ENCODE data around the gene CD22.

Gene CD22

GRCh38 chr19:35287713-35288112 is 41.3 kb upstream of the CD22 start:
- TF ChIP-seq, protein P1, sequence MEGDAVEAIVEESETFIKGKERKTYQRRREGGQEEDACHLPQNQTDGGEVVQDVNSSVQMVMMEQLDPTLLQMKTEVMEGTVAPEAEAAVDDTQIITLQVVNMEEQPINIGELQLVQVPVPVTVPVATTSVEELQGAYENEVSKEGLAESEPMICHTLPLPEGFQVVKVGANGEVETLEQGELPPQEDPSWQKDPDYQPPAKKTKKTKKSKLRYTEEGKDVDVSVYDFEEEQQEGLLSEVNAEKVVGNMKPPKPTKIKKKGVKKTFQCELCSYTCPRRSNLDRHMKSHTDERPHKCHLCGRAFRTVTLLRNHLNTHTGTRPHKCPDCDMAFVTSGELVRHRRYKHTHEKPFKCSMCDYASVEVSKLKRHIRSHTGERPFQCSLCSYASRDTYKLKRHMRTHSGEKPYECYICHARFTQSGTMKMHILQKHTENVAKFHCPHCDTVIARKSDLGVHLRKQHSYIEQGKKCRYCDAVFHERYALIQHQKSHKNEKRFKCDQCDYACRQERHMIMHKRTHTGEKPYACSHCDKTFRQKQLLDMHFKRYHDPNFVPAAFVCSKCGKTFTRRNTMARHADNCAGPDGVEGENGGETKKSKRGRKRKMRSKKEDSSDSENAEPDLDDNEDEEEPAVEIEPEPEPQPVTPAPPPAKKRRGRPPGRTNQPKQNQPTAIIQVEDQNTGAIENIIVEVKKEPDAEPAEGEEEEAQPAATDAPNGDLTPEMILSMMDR (IDR thresholded peaks at IDR 0.05; ENCODE audit: borderline replicate concordance, control extremely low read depth, extremely low read depth, insufficient read depth, missing control alignments): no peak
- in situ Hi-C loops (cut with MboI; ENCODE audit: low sequenced_read_pairs, unreplicated experiment): no loop called here
- no peak for DNase-seq (ENCODE audit: low spot score)

GRCh38 chr19:35288331-35288730 is 40.7 kb upstream of the CD22 start:
- in situ Hi-C loops (cut with MboI; ENCODE audit: low sequenced_read_pairs, unreplicated experiment): no loop called here
- TF ChIP-seq, protein P1 (IDR thresholded peaks at IDR 0.05; ENCODE audit: borderline replicate concordance, control extremely low read depth, extremely low read depth, insufficient read depth, missing control alignments): no peak
- no peak for DNase-seq (ENCODE audit: low spot score)

DNA sequence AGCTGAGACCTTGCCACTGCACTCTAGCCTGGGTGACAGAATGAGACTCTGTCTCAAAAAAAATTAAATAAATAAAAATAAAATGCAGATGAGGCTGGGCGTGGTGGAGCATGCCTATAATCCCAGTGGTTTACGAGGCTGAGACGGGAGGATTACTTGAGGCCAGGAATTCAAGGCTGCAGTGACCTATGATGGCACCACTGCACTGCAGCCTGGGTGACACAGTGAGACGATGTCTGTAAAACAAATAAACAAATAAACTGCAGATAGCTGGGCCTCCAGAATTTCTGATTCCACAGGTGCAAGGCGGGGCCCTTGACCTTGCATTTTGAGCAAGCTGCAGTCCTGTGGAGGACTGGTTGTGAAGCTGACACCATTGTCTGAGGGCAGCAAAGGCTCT is 40.1 kb upstream of the CD22 start:
- TF ChIP-seq, protein P1 (IDR thresholded peaks at IDR 0.05; ENCODE audit: borderline replicate concordance, control extremely low read depth, extremely low read depth, insufficient read depth, missing control alignments): no peak
- DNase-seq (ENCODE audit: low spot score): no peak
- in situ Hi-C loops (cut with MboI; ENCODE audit: low sequenced_read_pairs, unreplicated experiment): no loop called here

DNA sequence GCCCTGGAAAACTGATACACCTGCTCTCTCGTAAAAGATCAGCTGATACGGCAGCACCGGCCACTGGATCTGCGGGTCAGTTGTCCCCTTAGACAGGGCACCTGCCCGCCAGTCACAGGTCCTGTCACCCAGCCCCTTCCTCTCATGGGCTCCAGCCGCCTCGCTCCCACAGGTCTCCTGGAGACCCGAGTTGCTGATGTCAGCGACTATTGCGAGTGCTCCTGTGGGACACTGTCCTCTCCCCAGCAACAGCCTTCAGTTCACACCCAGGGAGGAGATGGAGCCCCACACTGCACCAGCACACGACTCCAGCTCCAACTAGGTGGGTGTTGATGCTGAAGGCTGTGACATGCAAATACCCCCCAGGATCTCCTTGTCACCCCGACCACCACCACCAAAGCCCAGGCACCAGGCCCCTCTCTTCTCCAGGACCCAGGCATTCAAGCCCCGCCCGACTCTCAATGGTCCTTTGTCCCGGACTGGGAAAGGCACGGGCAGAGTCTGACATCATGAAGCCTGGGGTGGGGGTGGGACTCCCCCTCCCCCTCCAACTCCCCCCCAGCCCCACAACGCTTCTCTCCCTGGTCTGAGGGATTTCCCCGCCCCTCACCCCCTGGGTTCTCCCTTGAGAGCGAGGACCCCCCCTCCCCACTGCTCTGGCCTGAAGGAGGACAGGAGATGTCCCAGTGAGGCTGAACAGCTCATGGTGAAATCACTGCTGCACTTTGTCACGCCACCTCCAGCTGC is 38.4 kb upstream of the CD22 start:
- DNase-seq (ENCODE audit: low spot score): no peak
- in situ Hi-C loops (cut with MboI; ENCODE audit: low sequenced_read_pairs, unreplicated experiment): no loop called here
- TF ChIP-seq, protein P1 (IDR thresholded peaks at IDR 0.05; ENCODE audit: borderline replicate concordance, control extremely low read depth, extremely low read depth, insufficient read depth, missing control alignments): no peak

- in situ Hi-C loops (cut with MboI; ENCODE audit: low sequenced_read_pairs, unreplicated experiment): no loop called here
- no peak for DNase-seq (ENCODE audit: low spot score)
- TF ChIP-seq, protein P1 (IDR thresholded peaks at IDR 0.05; ENCODE audit: borderline replicate concordance, control extremely low read depth, extremely low read depth, insufficient read depth, missing control alignments): no peak
These were observed 37.7 kb upstream of the CD22 start for GRCh38 chr19:35291259-35291658.

DNA sequence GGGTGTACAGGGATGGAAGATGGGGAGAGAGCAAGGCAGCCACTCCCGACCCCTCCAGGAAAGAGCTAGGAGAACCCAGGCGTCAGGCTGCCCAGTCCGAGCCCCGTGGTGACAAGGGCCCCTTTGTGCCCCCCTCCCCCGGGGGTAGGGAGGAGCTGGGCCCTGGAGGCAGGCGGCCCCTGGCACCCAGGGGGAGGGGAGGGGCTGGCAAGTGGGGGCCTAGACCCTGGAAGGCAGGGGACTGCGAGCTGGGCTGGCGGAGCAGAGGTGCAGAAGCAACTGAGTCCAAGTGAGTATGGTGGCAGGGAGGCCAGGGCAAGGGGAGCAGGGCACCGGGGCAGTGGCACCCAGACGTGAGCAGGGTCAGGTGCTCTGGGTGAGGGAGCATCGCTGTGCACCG is 37.1 kb upstream of the CD22 start, which contains the start of gene MAG:
Gene MAG, plus strand, starts transcription at position 246 of the 400 bp plus-strand sequence. CDS start 3,248 bp downstream, outside the sequence.
- in situ Hi-C loops (cut with MboI; ENCODE audit: low sequenced_read_pairs, unreplicated experiment): no loop called here
- no peak for DNase-seq (ENCODE audit: low spot score)
- TF ChIP-seq, protein P1 (IDR thresholded peaks at IDR 0.05; ENCODE audit: borderline replicate concordance, control extremely low read depth, extremely low read depth, insufficient read depth, missing control alignments): no peak
